Vagina (tissue), 2 donors: ENCODE results near the gene LRRC37A3.

ENCODE experiments used
- CTCF ChIP-seq, 3 experiments: fragments of 450-650 bp in 2 of 3; fragments of 200-600 bp in 1 of 3; sonication (generic) in 1 of 3; IDR thresholded peaks; one replicate each; pipeline ENCODE4 v1.5.1; 2017 to 2019; ENCODE audit warnings: antibody characterized with exemption in 3 of 3, mild to moderate bottlenecking in 2 of 3, moderate library complexity in 2 of 3
- POLR2A ChIP-seq, 2 donors: fragments of 450-650 bp; IDR thresholded peaks; one replicate each; pipeline ENCODE4 v1.6.1; 2017; ENCODE audit warnings: antibody characterized with exemption in 2 of 2, mild to moderate bottlenecking in 2 of 2, moderate library complexity in 2 of 2
- POLR2AphosphoS5 ChIP-seq, 2 donors: sonication (generic); formaldehyde crosslinking; IDR thresholded peaks; one replicate each; pipeline ENCODE4 v1.9.0; 2017; ENCODE audit warnings: antibody characterized with exemption in 2 of 2, mild to moderate bottlenecking in 2 of 2, low read depth in 1 of 2; ENCODE audit not compliant: insufficient read depth in 1 of 2

- TF ChIP-seq CTCF (IDR thresholded peaks at IDR 0.05) (peak in 2 of 3 experiments; percentile 16 to 32), POLR2AphosphoS5 (IDR thresholded peaks at IDR 0.05; ENCODE audit: insufficient read depth in 1 of 2, low read depth in 1 of 2) (no peak), POLR2A (IDR thresholded peaks at IDR 0.05) (no peak)
Observed at GRCh38 chr17:64938925-64939474, 19.7 kb upstream of the LRRC37A3 start.
